ENCODE results near the gene TCERG1L.

- TF ChIP-seq CTCF (conservative IDR thresholded peaks at IDR 0.05; ENCODE audit: low read length) (no peak), EZH2phosphoT487 (IDR thresholded peaks at IDR 0.05; ENCODE audit: borderline replicate concordance) (no peak)
Observed at GRCh38 chr10:131119626-131120355, 191.7 kb downstream of the TCERG1L start.
